WTC11 (cell line): Measurements from ENCODE around the gene CBLB. TPM values are rescaled to one million over a fixed set of nuclear protein-coding genes. Genes with fewer than 3 reads are reported as not detected.

ENCODE experiments used
- ATAC-seq: fragments of 200-7000 bp; cut with Tn5 transposase; 2 replicates; pipeline ENCODE4 v1.10.0; 2021; ENCODE audit warnings: mild to moderate bottlenecking, moderate library complexity
- CTCF ChIA-PET: fragments of 300-600 bp; sonication (Branson Sonifier 250); formaldehyde crosslinking; loops from one replicate; lab custom pipeline; 2021; ENCODE audit warnings: antibody characterized with exemption; lab: Charles Lee
- POLR2A ChIA-PET: fragments of 350-600 bp; sonication (Branson Sonifier 250); formaldehyde crosslinking; loops from one replicate; lab custom pipeline; 2021; ENCODE audit warnings: antibody characterized with exemption; lab: Charles Lee
- DNase-seq: peaks from one replicate; pipeline ENCODE4 v3.0.0; 2021; ENCODE audit warnings: low spot score
- H3K27ac Mint-ChIP-seq: 2 replicates; pipeline ENCODE4 v1.8.0; 2021; ENCODE audit warnings: mixed read lengths
- H3K27me3 Mint-ChIP-seq: 2 replicates; pipeline ENCODE4 v1.8.0; 2021; ENCODE audit warnings: low read depth, mild to moderate bottlenecking, moderate library complexity, mixed read lengths
- H3K36me3 Mint-ChIP-seq: 2 replicates; pipeline ENCODE4 v1.8.0; 2021; ENCODE audit warnings: mixed read lengths
- H3K4me1 Mint-ChIP-seq: 2 replicates; pipeline ENCODE4 v1.8.0; 2022; ENCODE audit warnings: mixed read lengths
- H3K4me3 Mint-ChIP-seq: 2 replicates; pipeline ENCODE4 v1.8.0; 2021; ENCODE audit warnings: mild to moderate bottlenecking, moderate library complexity, mixed read lengths
- H3K9me3 Mint-ChIP-seq: 2 replicates; pipeline ENCODE4 v1.8.0; 2021; ENCODE audit warnings: mixed read lengths
- AR ChIP-seq: fragments of 250-450 bp; sonication (Bioruptor Pico); IDR thresholded peaks from 2 replicates; pipeline ENCODE4 v1.9.0; 2021; ENCODE audit warnings: mild to moderate bottlenecking
- EMX1 ChIP-seq: fragments of 250-450 bp; sonication (Bioruptor Pico); IDR thresholded peaks from 2 replicates; pipeline ENCODE4 v1.8.0; 2021; ENCODE audit warnings: mild to moderate bottlenecking
- ETV6 ChIP-seq: sonication (generic); formaldehyde crosslinking; IDR thresholded peaks from 2 replicates; pipeline ENCODE4 v1.8.1; 2022; ENCODE audit warnings: mild to moderate bottlenecking, missing genetic modification reagents
- HMGXB4 ChIP-seq: sonication (generic); formaldehyde crosslinking; IDR thresholded peaks from 2 replicates; pipeline ENCODE4 v1.8.1; 2023; ENCODE audit warnings: mild to moderate bottlenecking, moderate library complexity, missing genetic modification reagents
- NFE2L1 ChIP-seq: sonication (generic); formaldehyde crosslinking; IDR thresholded peaks from 2 replicates; pipeline ENCODE4 v1.8.1; 2023; ENCODE audit warnings: missing genetic modification reagents
- NR2C2 ChIP-seq: sonication (generic); formaldehyde crosslinking; IDR thresholded peaks from 2 replicates; pipeline ENCODE4 v1.8.0; 2022; ENCODE audit warnings: mild to moderate bottlenecking, missing genetic modification reagents
- NR3C1 ChIP-seq: sonication (generic); formaldehyde crosslinking; conservative IDR thresholded peaks from 2 replicates; pipeline ENCODE4 v1.8.1; 2023; ENCODE audit warnings: low read depth, mild to moderate bottlenecking, missing genetic modification reagents
- PRDM15 ChIP-seq: sonication (generic); formaldehyde crosslinking; IDR thresholded peaks from 2 replicates; pipeline ENCODE4 v1.8.0; 2022; ENCODE audit warnings: missing genetic modification reagents
- TEAD1 ChIP-seq: sonication (generic); formaldehyde crosslinking; IDR thresholded peaks from 2 replicates; pipeline ENCODE4 v1.8.0; 2022; ENCODE audit warnings: mild to moderate bottlenecking, missing genetic modification reagents
- TP53 ChIP-seq: sonication (generic); formaldehyde crosslinking; IDR thresholded peaks from 2 replicates; pipeline ENCODE4 v1.8.1; 2023; ENCODE audit warnings: mild to moderate bottlenecking, missing genetic modification reagents
- USF2 ChIP-seq: sonication (generic); formaldehyde crosslinking; IDR thresholded peaks from 2 replicates; pipeline ENCODE4 v1.8.1; 2023; ENCODE audit warnings: mild to moderate bottlenecking, missing genetic modification reagents, moderate library complexity
- ZBTB21 ChIP-seq: sonication (generic); formaldehyde crosslinking; IDR thresholded peaks from 2 replicates; pipeline ENCODE4 v1.8.1; 2023; ENCODE audit warnings: mild to moderate bottlenecking, missing genetic modification reagents, borderline replicate concordance
- ZNF416 ChIP-seq: fragments of 250-450 bp; sonication (Bioruptor Pico); IDR thresholded peaks from 2 replicates; pipeline ENCODE4 v1.9.0; 2021; ENCODE audit warnings: mild to moderate bottlenecking, inconsistent platforms
- ZNF532 ChIP-seq: fragments of 250-450 bp; sonication (Bioruptor Pico); IDR thresholded peaks from 2 replicates; pipeline ENCODE4 v1.9.0; 2021; ENCODE audit warnings: mild to moderate bottlenecking, borderline replicate concordance
- ZNF671 ChIP-seq: fragments of 250-450 bp; sonication (Bioruptor Pico); IDR thresholded peaks from 2 replicates; pipeline ENCODE4 v1.8.0; 2021; ENCODE audit warnings: mild to moderate bottlenecking
- total RNA-seq: library from RNA; stranded (reverse); gene quantifications from 3 replicates; pipeline ENCODE4 v1.2.3, GENCODE V29; 2021
- TF ChIP-seq, protein P1 (sequence below): fragments of 250-450 bp; sonication (Bioruptor Pico); conservative IDR thresholded peaks from 2 replicates; pipeline ENCODE4 v1.9.0; 2021; ENCODE audit warnings: mild to moderate bottlenecking
- TF ChIP-seq, protein P2 (sequence below): sonication (generic); formaldehyde crosslinking; IDR thresholded peaks from 2 replicates; pipeline ENCODE4 v1.8.1; 2022; ENCODE audit warnings: low read depth, mild to moderate bottlenecking, moderate library complexity, missing genetic modification reagents, borderline replicate concordance

Gene CBLB
- total RNA-seq, 1 experiment from 2014 or later = 19.8 TPM

DNA sequence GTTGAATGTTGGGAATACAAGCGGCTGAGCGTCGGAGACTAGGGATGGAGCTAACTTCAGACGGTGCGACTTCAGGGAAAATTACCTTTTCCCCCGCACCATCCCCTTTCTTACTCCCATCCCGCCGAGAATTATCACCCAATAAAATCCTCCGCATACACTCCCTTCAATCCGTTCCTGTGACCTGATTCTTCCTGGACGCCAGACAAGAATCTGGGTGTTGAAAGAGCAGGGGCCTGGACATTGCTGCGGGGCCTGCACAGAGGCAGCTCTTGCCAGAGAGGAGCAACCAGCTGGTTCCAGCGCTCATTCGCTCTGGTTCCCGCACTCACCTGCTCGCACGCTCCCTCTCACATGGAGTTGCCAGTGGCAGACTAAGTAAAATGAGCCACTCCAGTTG is 260.2 kb downstream of the CBLB start (continued):
- TF ChIP-seq PRDM15 (CRISPR knock-in tag) = no peak
- TF ChIP-seq ZNF416 (CRISPR knock-in tag) = no peak
- TF ChIP-seq NR3C1 (CRISPR knock-in tag) = no peak
- no peak for TF ChIP-seq ETV6 (CRISPR knock-in tag)
- no peak for TF ChIP-seq NFE2L1 (CRISPR knock-in tag)
- TF ChIP-seq EMX1 (CRISPR knock-in tag) = no peak
- no peak for TF ChIP-seq USF2
- no peak for TF ChIP-seq TP53 (CRISPR knock-in tag)
- TF ChIP-seq, protein P1, sequence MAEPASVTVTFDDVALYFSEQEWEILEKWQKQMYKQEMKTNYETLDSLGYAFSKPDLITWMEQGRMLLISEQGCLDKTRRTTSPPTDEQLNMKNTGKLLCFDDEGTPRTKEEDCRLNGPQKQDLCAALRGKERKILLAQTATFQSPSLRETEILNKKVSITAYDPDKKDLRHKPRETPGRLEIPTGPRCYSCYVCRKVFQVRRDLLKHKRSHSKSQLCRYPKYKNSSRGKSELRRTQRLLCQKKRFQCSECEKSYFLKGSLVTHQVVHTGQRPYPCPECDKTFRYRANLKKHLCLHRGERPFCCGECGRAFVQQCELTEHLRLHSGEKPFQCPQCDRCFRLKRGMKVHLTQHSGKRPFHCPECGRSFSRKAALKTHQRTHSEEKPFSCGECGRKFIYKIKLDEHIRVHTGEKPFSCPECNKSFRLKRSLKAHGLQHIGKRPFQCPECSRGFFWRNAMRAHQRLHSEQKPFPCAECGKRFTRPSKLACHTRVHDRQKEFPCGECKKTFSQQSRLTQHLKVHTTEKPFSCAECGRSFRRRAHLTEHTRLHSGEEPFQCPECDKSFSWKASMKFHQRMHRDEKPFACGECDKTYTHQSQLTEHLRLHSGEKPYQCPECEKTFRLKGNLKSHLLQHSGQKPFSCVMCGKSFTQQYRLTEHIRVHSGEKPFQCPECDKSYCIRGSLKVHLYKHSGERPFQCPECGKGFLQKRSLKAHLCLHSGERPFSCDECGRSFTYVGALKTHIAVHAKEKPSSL (CRISPR knock-in tag) = no peak

DNA sequence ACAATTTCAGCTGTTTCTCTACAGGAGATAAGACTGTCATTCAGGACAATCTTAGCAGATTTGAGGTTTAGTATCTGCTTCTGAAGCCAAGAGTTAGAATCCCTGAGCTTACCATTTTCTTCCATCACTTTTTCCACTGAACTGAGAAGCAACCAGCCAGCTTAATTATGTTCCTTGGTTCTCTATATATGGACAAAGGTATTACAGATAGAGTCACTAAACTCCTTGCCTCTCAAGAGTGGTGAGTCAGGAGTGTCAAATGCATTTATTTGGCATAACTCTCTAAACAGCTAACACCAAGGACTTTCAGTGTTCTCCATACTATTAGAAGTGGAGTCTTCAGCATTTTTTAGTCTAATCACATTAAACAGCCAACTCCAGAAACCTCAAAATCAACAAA is 262.8 kb downstream of the CBLB start:
- ChIA-PET CTCF (no interaction called here), POLR2A (no interaction called here)
- Mint-ChIP-seq H3K36me3 (peaks cover 7% of the 10 kb centered on the region; the same call in 1 of the 2 replicates), H3K4me1 (peaks cover 3% of the 10 kb centered on the region; the same call in 1 of the 2 replicates), H3K9me3 (peaks cover 27% of the 10 kb centered on the region), H3K27ac (no peak overlapping the region), H3K27me3 (no peaks in the 10 kb centered on the region; the same call in 1 of the 2 replicates), H3K4me3 (no peak overlapping the region)
- TF ChIP-seq TEAD1 (CRISPR knock-in tag) (no peak), HMGXB4 (no peak), AR (CRISPR knock-in tag) (no peak), ZNF532 (CRISPR knock-in tag) (no peak), ZBTB21 (CRISPR knock-in tag) (no peak), NR2C2 (CRISPR knock-in tag) (no peak), ZNF671 (CRISPR knock-in tag) (no peak), ZNF416 (CRISPR knock-in tag) (no peak)
- TF ChIP-seq, protein P2, sequence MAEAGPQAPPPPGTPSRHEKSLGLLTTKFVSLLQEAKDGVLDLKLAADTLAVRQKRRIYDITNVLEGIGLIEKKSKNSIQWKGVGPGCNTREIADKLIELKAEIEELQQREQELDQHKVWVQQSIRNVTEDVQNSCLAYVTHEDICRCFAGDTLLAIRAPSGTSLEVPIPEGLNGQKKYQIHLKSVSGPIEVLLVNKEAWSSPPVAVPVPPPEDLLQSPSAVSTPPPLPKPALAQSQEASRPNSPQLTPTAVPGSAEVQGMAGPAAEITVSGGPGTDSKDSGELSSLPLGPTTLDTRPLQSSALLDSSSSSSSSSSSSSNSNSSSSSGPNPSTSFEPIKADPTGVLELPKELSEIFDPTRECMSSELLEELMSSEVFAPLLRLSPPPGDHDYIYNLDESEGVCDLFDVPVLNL (CRISPR knock-in tag) = no peak
- DNase-seq (no peak), ATAC-seq (no peak)
